Endodermal cell (in vitro differentiated cells): Measurements from ENCODE around the gene SAG. TPM values are rescaled to one million over a fixed set of nuclear protein-coding genes. Genes with fewer than 3 reads are reported as not detected.

Experiments used
- DNase-seq: peaks from one replicate; pipeline ENCODE4 v3.0.0-alpha.2; 2017
- H3K27ac ChIP-seq: 2 replicates; pipeline ENCODE4 v1.5.1; 2013; ENCODE audit warnings: mild to moderate bottlenecking, low read depth, low read length, moderate library complexity
- H3K27me3 ChIP-seq: 2 replicates; pipeline ENCODE4 v1.6.1; 2013; ENCODE audit warnings: mild to moderate bottlenecking, low read length, moderate library complexity; ENCODE audit not compliant: insufficient read depth, control insufficient read depth, poor library complexity, severe bottlenecking
- H3K36me3 ChIP-seq: 2 replicates; pipeline ENCODE4 v1.7.0; 2013; ENCODE audit warnings: mild to moderate bottlenecking, low read length, moderate library complexity; ENCODE audit not compliant: control insufficient read depth, insufficient read depth
- H3K4me1 ChIP-seq: one replicate; pipeline ENCODE4 v1.7.0; 2013; ENCODE audit warnings: low read length; ENCODE audit not compliant: control insufficient read depth, insufficient read depth
- H3K4me3 ChIP-seq: 2 replicates; pipeline ENCODE4 v1.5.1; 2013; ENCODE audit warnings: mild to moderate bottlenecking, low read length, moderate library complexity
- H3K9ac ChIP-seq: 2 replicates; pipeline ENCODE4 v1.6.1; 2013; ENCODE audit warnings: mild to moderate bottlenecking, low read length, moderate library complexity; ENCODE audit not compliant: poor library complexity, severe bottlenecking; ENCODE audit errors: extremely low read depth
- H3K9me3 ChIP-seq: 2 replicates; pipeline ENCODE4 v1.6.1; 2013; ENCODE audit warnings: mild to moderate bottlenecking, low read length, moderate library complexity; ENCODE audit not compliant: control insufficient read depth
- H3K27ac Mint-ChIP-seq: 2 replicates; pipeline ENCODE4 v1.8.0; 2020; ENCODE audit warnings: mixed read lengths
- H3K27me3 Mint-ChIP-seq: 2 replicates; pipeline ENCODE4 v1.8.0; 2021; ENCODE audit warnings: mild to moderate bottlenecking, mixed read lengths; ENCODE audit not compliant: insufficient read depth
- H3K36me3 Mint-ChIP-seq: 2 replicates; pipeline ENCODE4 v1.8.0; 2020; ENCODE audit warnings: low read depth, mixed read lengths
- H3K4me1 Mint-ChIP-seq: 2 replicates; pipeline ENCODE4 v1.8.0; 2020; ENCODE audit warnings: mixed read lengths
- H3K4me3 Mint-ChIP-seq: 2 replicates; pipeline ENCODE4 v1.8.0; 2020; ENCODE audit warnings: mild to moderate bottlenecking, moderate library complexity, mixed read lengths
- H3K9me3 Mint-ChIP-seq: 2 replicates; pipeline ENCODE4 v1.8.0; 2020; ENCODE audit warnings: mild to moderate bottlenecking, mixed read lengths
- WGBS, 2 experiments: methylation state at CpG; one replicate each; pipeline versions ENCODE4 v1.1.5 to v1.1.7; 2013; ENCODE audit warnings: missing lambda C conversion rate in 2 of 2, mixed read lengths in 1 of 2; ENCODE audit not compliant: insufficient coverage in 1 of 2, insufficient read length in 1 of 2; 5-methylcytosine and 5-hydroxymethylcytosine counted together
- total RNA-seq, 2 donors: library from RNA; stranded (reverse); fragmentation: NEBNext Ultra II Directional in 1 of 2; extraction: Animal tissue kit (Norgen Biotek cat#: 25700) in 1 of 2; gene quantifications; 2 replicates in 1 of 2; 3 replicates in 1 of 2; pipeline ENCODE4 v1.2.1, GENCODE V29; 2021
- TF ChIP-seq, protein P1 (sequence below): fragments of 200-600 bp; sonication (generic); conservative IDR thresholded peaks from 2 replicates; pipeline ENCODE4 v1.5.0; 2021; ENCODE audit warnings: antibody characterized with exemption, mild to moderate bottlenecking

SAG gene
- total RNA-seq, 2 donors from 2014 or later = not detected

GRCh38 chr2:233346376-233346775, 38.8 kb downstream of the SAG start:
- no peaks in the 10 kb centered on the region for H3K4me1 ChIP-seq
- no peak overlapping the region for H3K9ac ChIP-seq
- TF ChIP-seq, protein P1, sequence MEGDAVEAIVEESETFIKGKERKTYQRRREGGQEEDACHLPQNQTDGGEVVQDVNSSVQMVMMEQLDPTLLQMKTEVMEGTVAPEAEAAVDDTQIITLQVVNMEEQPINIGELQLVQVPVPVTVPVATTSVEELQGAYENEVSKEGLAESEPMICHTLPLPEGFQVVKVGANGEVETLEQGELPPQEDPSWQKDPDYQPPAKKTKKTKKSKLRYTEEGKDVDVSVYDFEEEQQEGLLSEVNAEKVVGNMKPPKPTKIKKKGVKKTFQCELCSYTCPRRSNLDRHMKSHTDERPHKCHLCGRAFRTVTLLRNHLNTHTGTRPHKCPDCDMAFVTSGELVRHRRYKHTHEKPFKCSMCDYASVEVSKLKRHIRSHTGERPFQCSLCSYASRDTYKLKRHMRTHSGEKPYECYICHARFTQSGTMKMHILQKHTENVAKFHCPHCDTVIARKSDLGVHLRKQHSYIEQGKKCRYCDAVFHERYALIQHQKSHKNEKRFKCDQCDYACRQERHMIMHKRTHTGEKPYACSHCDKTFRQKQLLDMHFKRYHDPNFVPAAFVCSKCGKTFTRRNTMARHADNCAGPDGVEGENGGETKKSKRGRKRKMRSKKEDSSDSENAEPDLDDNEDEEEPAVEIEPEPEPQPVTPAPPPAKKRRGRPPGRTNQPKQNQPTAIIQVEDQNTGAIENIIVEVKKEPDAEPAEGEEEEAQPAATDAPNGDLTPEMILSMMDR = no peak
- H3K27ac Mint-ChIP-seq = no peak overlapping the region
- H3K36me3 Mint-ChIP-seq = no peaks in the 10 kb centered on the region
- peaks cover 38% of the 10 kb centered on the region for H3K27me3 Mint-ChIP-seq
- H3K27me3 ChIP-seq = peaks cover 38% of the 10 kb centered on the region
- no peak overlapping the region for H3K4me3 Mint-ChIP-seq
- no peak for DNase-seq
- peaks cover 3% of the 10 kb centered on the region for H3K9me3 Mint-ChIP-seq
- H3K36me3 ChIP-seq = no peaks in the 10 kb centered on the region
- H3K27ac ChIP-seq = no peak overlapping the region
- no peak overlapping the region for H3K4me3 ChIP-seq
- peaks cover 2% of the 10 kb centered on the region for H3K9me3 ChIP-seq
- peaks cover 17% of the 10 kb centered on the region for H3K4me1 Mint-ChIP-seq
- WGBS, 2 experiments = 93 to 97% methylated on average over 12 of the region's 12 CpGs

DNA sequence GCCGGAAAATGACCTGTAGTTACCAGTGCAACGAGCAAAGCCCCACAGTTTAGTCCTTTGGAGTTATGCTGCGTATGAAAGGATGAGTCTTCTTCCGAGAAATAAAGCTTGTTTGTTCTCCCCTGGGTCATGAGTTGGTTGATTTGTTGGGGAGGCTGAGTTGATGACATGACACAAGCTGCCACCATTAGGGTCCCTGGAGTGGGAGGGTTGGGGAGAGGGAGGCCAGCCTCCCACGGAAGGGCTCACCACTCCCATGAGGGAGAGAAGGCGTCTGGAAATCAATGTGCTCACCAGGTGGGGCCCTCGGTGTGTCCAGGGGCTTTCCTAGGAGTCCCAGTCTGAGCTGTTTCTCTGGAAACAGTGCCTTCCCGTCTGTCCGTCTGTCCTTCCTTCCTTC, 39.3 kb downstream of the SAG start:
- WGBS, 2 experiments = 91 to 94% methylated on average over 7 to 9 of the region's 9 CpGs
- H3K4me1 Mint-ChIP-seq = peaks cover 17% of the 10 kb centered on the region
- H3K27me3 Mint-ChIP-seq = peaks cover 42% of the 10 kb centered on the region

GRCh38 chr2:233349005-233349998, 41.7 kb downstream of the SAG start:
- Mint-ChIP-seq H3K9me3 (peaks cover 8% of the 10 kb centered on the region), H3K36me3 (no peaks in the 10 kb centered on the region), H3K4me3 (no peak overlapping the region), H3K27ac (no peak overlapping the region), H3K4me1 (peaks cover 24% of the 10 kb centered on the region), H3K27me3 (peaks cover 62% of the 10 kb centered on the region)
- Histone ChIP-seq H3K27me3 (peaks cover 52% of the 10 kb centered on the region), H3K27ac (no peak overlapping the region), H3K9me3 (peaks cover 6% of the 10 kb centered on the region), H3K9ac (no peak overlapping the region), H3K36me3 (no peaks in the 10 kb centered on the region), H3K4me3 (no peak overlapping the region), H3K4me1 (no peaks in the 10 kb centered on the region)
- 77 to 85% methylated on average over 5 to 15 of the region's 15 CpGs for WGBS, 2 experiments
- TF ChIP-seq, protein P1 = no peak
- DNase-seq = no peak

More for the DNA sequence above, 39.3 kb downstream of the SAG start:
- H3K4me1 ChIP-seq = no peaks in the 10 kb centered on the region
- H3K9me3 ChIP-seq = no peaks in the 10 kb centered on the region
- Mint-ChIP-seq H3K4me3 (no peak overlapping the region), H3K9me3 (peaks cover under 1% of the 10 kb centered on the region), H3K36me3 (no peaks in the 10 kb centered on the region), H3K27ac (no peak overlapping the region)
- no peaks in the 10 kb centered on the region for H3K36me3 ChIP-seq
- no peak for DNase-seq
- no peak overlapping the region for H3K9ac ChIP-seq
- H3K27me3 ChIP-seq = peaks cover 40% of the 10 kb centered on the region
- H3K4me3 ChIP-seq = no peak overlapping the region
- TF ChIP-seq, protein P1 = no peak
- no peak overlapping the region for H3K27ac ChIP-seq
